HEK293T (cell line): Measurements from ENCODE around the gene ASTN2.

ENCODE experiments used
- ARNT ChIP-seq: fragments of 450-650 bp; IDR thresholded peaks from 2 replicates; pipeline ENCODE4 v1.6.1; 2017; ENCODE audit warnings: mild to moderate bottlenecking
- CTBP1 ChIP-seq: fragments of 450-650 bp; IDR thresholded peaks from 2 replicates; pipeline ENCODE4 v1.6.1; 2016; ENCODE audit warnings: borderline replicate concordance
- FOXA1 ChIP-seq: fragments of 450-650 bp; IDR thresholded peaks from 2 replicates; pipeline ENCODE4 v1.6.1; 2016; ENCODE audit warnings: mild to moderate bottlenecking
- FOXM1 ChIP-seq: fragments of 450-650 bp; IDR thresholded peaks from 2 replicates; pipeline ENCODE4 v1.6.1; 2017; ENCODE audit warnings: mild to moderate bottlenecking, borderline replicate concordance
- SP1 ChIP-seq: fragments of 450-650 bp; IDR thresholded peaks from 2 replicates; pipeline ENCODE4 v1.6.1; 2017
- SUZ12 ChIP-seq: fragments of 450-650 bp; IDR thresholded peaks from 2 replicates; pipeline ENCODE4 v1.6.1; 2016; ENCODE audit warnings: mild to moderate bottlenecking
- TARDBP ChIP-seq: fragments of 450-650 bp; IDR thresholded peaks from 2 replicates; pipeline ENCODE4 v1.6.1; 2016
- ZNF384 ChIP-seq: fragments of 450-650 bp; IDR thresholded peaks from 2 replicates; pipeline ENCODE4 v1.6.1; 2016
- TF ChIP-seq, protein P1 (sequence below): fragments of 450-650 bp; IDR thresholded peaks from 2 replicates; pipeline ENCODE4 v1.6.1; 2016

DNA sequence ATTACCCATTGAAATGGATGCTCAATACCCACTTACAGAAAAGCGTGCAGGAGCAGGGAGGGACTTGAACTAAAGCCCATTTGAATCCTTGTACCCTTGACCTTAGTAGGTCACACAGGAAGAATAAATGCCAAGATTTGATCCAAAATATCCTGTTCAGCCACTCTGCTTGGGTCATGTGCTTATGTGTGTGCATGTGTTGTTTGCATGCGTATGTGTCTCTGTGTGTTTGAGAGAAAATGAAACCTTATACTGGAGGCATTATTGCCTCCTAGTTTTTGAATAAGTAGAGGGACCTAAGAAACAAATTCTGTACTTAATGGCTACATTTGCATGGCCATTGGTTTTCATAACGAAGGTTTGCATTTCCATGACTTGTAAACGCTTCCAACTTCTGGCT lies 791.1 kb downstream of the ASTN2 start:
- no peak for TF ChIP-seq TARDBP
- no peak for TF ChIP-seq FOXM1
- no peak for TF ChIP-seq SP1
- TF ChIP-seq, protein P1, sequence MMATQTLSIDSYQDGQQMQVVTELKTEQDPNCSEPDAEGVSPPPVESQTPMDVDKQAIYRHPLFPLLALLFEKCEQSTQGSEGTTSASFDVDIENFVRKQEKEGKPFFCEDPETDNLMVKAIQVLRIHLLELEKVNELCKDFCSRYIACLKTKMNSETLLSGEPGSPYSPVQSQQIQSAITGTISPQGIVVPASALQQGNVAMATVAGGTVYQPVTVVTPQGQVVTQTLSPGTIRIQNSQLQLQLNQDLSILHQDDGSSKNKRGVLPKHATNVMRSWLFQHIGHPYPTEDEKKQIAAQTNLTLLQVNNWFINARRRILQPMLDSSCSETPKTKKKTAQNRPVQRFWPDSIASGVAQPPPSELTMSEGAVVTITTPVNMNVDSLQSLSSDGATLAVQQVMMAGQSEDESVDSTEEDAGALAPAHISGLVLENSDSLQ: no peak
- TF ChIP-seq ARNT: no peak
- TF ChIP-seq SUZ12: no peak
- no peak for TF ChIP-seq ZNF384
- TF ChIP-seq FOXA1: no peak
- TF ChIP-seq CTBP1: no peak
